Epithelial cell of proximal tubule (primary cell): ENCODE data around the gene SKAP1. TPM values are rescaled to one million over a fixed set of nuclear protein-coding genes. Genes with fewer than 3 reads are reported as not detected.

Experiments
- DNase-seq: peaks from one replicate; pipeline ENCODE4 v3.0.0-alpha.2; 2011; ENCODE audit warnings: low read depth
- H3K4me3 ChIP-seq: 2 replicates; pipeline ENCODE4 v1.5.1; 2011; ENCODE audit warnings: low read depth, mild to moderate bottlenecking, low read length
- CTCF ChIP-seq: conservative IDR thresholded peaks from 2 replicates; pipeline ENCODE4 v1.5.1; 2012; ENCODE audit warnings: low read depth, mild to moderate bottlenecking, low read length
- total RNA-seq: library from RNA; depleted of rRNA; stranded (reverse); fragments of >200 nt; gene quantifications from 2 replicates; pipeline ENCODE4 v1.2.3, GENCODE V29; 2015

Gene SKAP1
- total RNA-seq, 1 donor from 2014 or later: 11.4 TPM

GRCh38 chr17:48127371-48128051, 302.5 kb downstream of the SKAP1 start:
- peak; percentile 51 for DNase-seq
- TF ChIP-seq CTCF: no peak
- no peak overlapping the region for H3K4me3 ChIP-seq

DNA sequence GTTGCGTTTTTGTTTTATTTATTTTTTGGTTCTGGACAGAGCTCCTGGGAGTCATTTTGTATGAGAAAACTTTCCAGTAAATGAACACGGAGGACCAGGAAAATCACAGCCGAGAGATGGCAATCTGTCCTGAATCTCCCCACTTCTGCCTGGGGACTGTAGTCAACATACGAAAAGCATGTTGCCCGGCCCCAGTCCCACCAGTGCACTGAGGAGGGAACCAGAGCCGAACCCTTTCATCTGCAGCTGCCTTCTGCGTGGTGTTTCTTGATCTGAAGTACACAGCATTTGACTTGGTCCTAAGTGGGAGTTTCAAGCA, 303.5 kb downstream of the SKAP1 start:
- H3K4me3 ChIP-seq: no peak overlapping the region
- no peak for TF ChIP-seq CTCF
- DNase-seq: no peak

- DNase-seq: no peak
- TF ChIP-seq CTCF: no peak
- H3K4me3 ChIP-seq: no peak overlapping the region
Measured at GRCh38 chr17:48125829-48126531, 304.0 kb downstream of the SKAP1 start.

GRCh38 chr17:48123776-48124388, 306.1 kb downstream of the SKAP1 start:
- DNase-seq: no peak
- no peak overlapping the region for H3K4me3 ChIP-seq
- TF ChIP-seq CTCF: no peak

DNA sequence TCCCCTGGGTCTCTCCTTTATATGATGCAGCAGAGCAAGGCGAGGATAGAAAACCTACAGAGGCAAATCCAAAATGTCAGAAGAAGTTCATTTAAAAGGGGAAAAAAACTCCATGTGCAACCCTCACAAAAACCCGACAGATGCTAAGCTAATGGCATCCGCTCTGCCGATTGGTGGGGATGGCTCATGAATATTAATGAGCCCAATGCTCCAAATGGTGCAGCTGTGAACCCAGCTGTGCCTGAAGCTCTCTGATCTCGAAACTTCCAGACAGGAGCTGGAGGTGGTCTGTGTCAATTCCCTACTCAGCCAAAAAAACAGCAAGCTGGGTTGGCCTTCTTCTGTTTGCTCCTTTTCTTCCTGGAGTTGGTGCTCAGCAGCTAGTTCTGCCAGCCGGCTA, 306.9 kb downstream of the SKAP1 start:
- no peak for TF ChIP-seq CTCF
- no peak for DNase-seq
- no peak overlapping the region for H3K4me3 ChIP-seq

DNA sequence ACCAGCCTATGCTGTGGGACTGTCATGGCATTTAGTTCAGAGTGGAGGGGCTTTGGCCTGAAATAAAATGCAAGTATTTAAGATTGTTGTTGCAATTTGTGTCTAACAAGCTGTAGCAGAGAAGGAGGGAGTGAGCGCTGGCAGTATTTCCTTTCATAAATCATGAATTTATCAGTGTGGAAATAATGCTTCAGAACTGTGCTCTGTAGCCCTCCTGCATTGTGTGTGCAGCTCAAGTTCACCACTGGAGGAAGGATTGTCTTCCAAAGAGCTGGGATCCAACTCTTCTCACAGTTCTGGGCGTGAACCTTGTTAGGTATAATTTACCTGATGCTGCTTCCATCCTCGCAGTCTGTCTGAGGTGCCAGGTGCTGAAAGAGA, 307.4 kb downstream of the SKAP1 start:
- H3K4me3 ChIP-seq: no peak overlapping the region
- DNase-seq: no peak
- no peak for TF ChIP-seq CTCF
